Glutamatergic neuron (in vitro differentiated cells): Measurements from ENCODE around the gene LCAT. TPM values are rescaled to one million over a fixed set of nuclear protein-coding genes. Genes with fewer than 3 reads are reported as not detected.

Experiments
- DNase-seq: peaks from one replicate; pipeline ENCODE4 v3.0.0; 2022
- H3K27ac Mint-ChIP-seq: one replicate; pipeline ENCODE4 v1.8.0; 2020; ENCODE audit warnings: mild to moderate bottlenecking, mixed read lengths, inconsistent platforms; ENCODE audit not compliant: unreplicated experiment
- H3K27me3 Mint-ChIP-seq: one replicate; pipeline ENCODE4 v1.8.0; 2020; ENCODE audit warnings: mild to moderate bottlenecking, moderate library complexity, mixed read lengths, inconsistent platforms; ENCODE audit not compliant: unreplicated experiment
- H3K36me3 Mint-ChIP-seq: one replicate; pipeline ENCODE4 v1.8.0; 2020; ENCODE audit warnings: mild to moderate bottlenecking, mixed read lengths, inconsistent platforms; ENCODE audit not compliant: unreplicated experiment
- H3K4me1 Mint-ChIP-seq: one replicate; pipeline ENCODE4 v1.8.0; 2020; ENCODE audit warnings: mild to moderate bottlenecking, low read depth, mixed read lengths, inconsistent platforms; ENCODE audit not compliant: unreplicated experiment
- H3K4me3 Mint-ChIP-seq: one replicate; pipeline ENCODE4 v1.8.0; 2020; ENCODE audit warnings: mild to moderate bottlenecking, mixed read lengths, inconsistent platforms; ENCODE audit not compliant: unreplicated experiment
- H3K9me3 Mint-ChIP-seq: one replicate; pipeline ENCODE4 v1.8.0; 2020; ENCODE audit warnings: mild to moderate bottlenecking, moderate library complexity, mixed read lengths, inconsistent platforms; ENCODE audit not compliant: unreplicated experiment
- CTCF ChIP-seq: fragments of 200-600 bp; sonication (generic); IDR thresholded peaks from one replicate; pipeline ENCODE4 v1.5.0; 2021; ENCODE audit not compliant: partially characterized antibody, unreplicated experiment
- total RNA-seq: library from RNA; stranded (reverse); fragmentation: NEBNext Ultra II Directional; extraction: Animal tissue kit (Norgen Biotek cat#: 25700); gene quantifications from one replicate; pipeline ENCODE4 v1.2.1, GENCODE V29; 2021; ENCODE audit not compliant: unreplicated experiment

The LCAT gene
- total RNA-seq, 1 donor from 2014 or later, result 8.7 TPM

GRCh38 chr16:67943256-67943618, 683 bp downstream of the LCAT start:
- Mint-ChIP-seq H3K36me3 (no peaks in the 10 kb centered on the region), H3K4me3 (no peak overlapping the region), H3K27me3 (peaks cover 5% of the 10 kb centered on the region), H3K9me3 (no peaks in the 10 kb centered on the region), H3K27ac (no peak overlapping the region), H3K4me1 (no peaks in the 10 kb centered on the region)
- no peak for DNase-seq
- TF ChIP-seq CTCF, result no peak

GRCh38 chr16:67942510-67943255, 1.2 kb downstream of the LCAT start:
- no peaks in the 10 kb centered on the region for H3K9me3 Mint-ChIP-seq
- no peak overlapping the region for H3K27ac Mint-ChIP-seq
- DNase-seq, result no peak
- H3K27me3 Mint-ChIP-seq, result peaks cover 2% of the 10 kb centered on the region
- no peak for TF ChIP-seq CTCF
- H3K4me3 Mint-ChIP-seq, result no peak overlapping the region
- H3K4me1 Mint-ChIP-seq, result no peaks in the 10 kb centered on the region
- H3K36me3 Mint-ChIP-seq, result no peaks in the 10 kb centered on the region

GRCh38 chr16:67942200-67942509, 1.8 kb downstream of the LCAT start:
- H3K9me3 Mint-ChIP-seq, result peaks cover 2% of the 10 kb centered on the region
- DNase-seq, result peak; percentile 67
- no peak overlapping the region for H3K4me3 Mint-ChIP-seq
- peaks cover 2% of the 10 kb centered on the region for H3K27me3 Mint-ChIP-seq
- no peaks in the 10 kb centered on the region for H3K36me3 Mint-ChIP-seq
- peak; percentile 67 for TF ChIP-seq CTCF
- peaks cover under 1% of the 10 kb centered on the region for H3K4me1 Mint-ChIP-seq
- H3K27ac Mint-ChIP-seq, result no peak overlapping the region

DNA sequence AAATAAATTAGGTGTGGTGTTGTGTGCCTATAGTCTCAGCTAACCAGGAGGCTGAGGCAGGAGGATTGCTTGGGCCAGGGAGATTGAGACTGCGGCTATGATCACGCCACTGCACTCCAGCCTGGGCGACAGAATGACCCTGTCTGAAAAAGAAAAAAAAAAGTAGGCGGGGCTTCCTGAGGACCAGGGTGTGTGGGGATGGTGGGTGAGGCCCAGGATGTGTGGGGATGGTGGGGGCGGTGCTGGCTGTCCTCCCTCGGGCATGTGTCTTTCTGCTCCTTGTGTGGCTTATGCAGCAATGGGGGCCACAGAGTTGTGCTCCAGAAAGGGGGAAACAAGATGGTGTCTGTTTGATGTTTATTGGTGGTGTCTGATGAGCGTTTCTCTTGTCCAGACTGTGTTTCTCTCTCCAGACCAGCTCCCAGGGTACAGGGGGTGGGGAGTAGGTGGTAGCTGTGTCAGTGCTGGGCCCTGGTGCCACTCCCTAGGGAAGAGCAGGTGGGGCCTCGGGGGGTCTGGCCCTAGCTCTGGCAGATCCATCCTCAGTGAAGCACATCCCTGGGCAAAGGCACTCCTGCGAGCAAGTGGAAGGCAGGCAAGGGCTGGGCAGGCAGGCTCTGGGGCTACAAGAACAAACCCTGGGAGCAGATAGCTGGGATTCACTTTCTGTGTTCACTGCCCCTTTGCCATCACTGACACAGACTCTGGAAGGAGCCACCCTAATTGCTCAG, 2.3 kb downstream of the LCAT start:
- no peak overlapping the region for H3K27ac Mint-ChIP-seq
- TF ChIP-seq CTCF, result no peak
- H3K4me3 Mint-ChIP-seq, result no peak overlapping the region
- no peaks in the 10 kb centered on the region for H3K36me3 Mint-ChIP-seq
- peaks cover 7% of the 10 kb centered on the region for H3K27me3 Mint-ChIP-seq
- H3K9me3 Mint-ChIP-seq, result peaks cover 7% of the 10 kb centered on the region
- peaks cover 5% of the 10 kb centered on the region for H3K4me1 Mint-ChIP-seq
- no peak for DNase-seq

- peaks cover 13% of the 10 kb centered on the region for H3K27me3 Mint-ChIP-seq
- peaks cover 9% of the 10 kb centered on the region for H3K9me3 Mint-ChIP-seq
- no peak for DNase-seq
- H3K4me1 Mint-ChIP-seq, result peaks cover 5% of the 10 kb centered on the region
- TF ChIP-seq CTCF, result no peak
- no peak overlapping the region for H3K4me3 Mint-ChIP-seq
- H3K27ac Mint-ChIP-seq, result no peak overlapping the region
- no peaks in the 10 kb centered on the region for H3K36me3 Mint-ChIP-seq
These were observed 3.4 kb downstream of the LCAT start for GRCh38 chr16:67940446-67941089.
